HG02970 (cell line): ENCODE measurements around the gene SAT1.
A peak's percentile ranks its signal among the peaks of the same experiment; 100 is the strongest.
"Not testable (repeated sequence)": the region's sequence is repeated elsewhere in the genome, so short reads cannot be mapped to it uniquely, and the experiment has no call there.

Experiments
- ATAC-seq: cut with Tn5 transposase; IDR thresholded peaks from one replicate; pipeline ENCODE4 v1.9.1; 2021; ENCODE audit warnings: mild to moderate bottlenecking, moderate library complexity, moderate number of reproducible peaks; ENCODE audit not compliant: unreplicated experiment, low FRiP score

The SAT1 gene

GRCh38 chrX:23782863-23783588 lies at the start of gene SAT1:
SAT1 (plus strand) TSS chrX:23783173; CDS start chrX:23783352, 179 bp downstream.
- ATAC-seq: peak; percentile 68

GRCh38 chrX:23736030-23736429 lies 46.9 kb upstream of the SAT1 start:
- no peak for ATAC-seq

GRCh38 chrX:23737413-23737812 lies 45.6 kb upstream of the SAT1 start:
- ATAC-seq: no peak

GRCh38 chrX:23742174-23742696 lies 40.7 kb upstream of the SAT1 start:
- no peak for ATAC-seq

DNA sequence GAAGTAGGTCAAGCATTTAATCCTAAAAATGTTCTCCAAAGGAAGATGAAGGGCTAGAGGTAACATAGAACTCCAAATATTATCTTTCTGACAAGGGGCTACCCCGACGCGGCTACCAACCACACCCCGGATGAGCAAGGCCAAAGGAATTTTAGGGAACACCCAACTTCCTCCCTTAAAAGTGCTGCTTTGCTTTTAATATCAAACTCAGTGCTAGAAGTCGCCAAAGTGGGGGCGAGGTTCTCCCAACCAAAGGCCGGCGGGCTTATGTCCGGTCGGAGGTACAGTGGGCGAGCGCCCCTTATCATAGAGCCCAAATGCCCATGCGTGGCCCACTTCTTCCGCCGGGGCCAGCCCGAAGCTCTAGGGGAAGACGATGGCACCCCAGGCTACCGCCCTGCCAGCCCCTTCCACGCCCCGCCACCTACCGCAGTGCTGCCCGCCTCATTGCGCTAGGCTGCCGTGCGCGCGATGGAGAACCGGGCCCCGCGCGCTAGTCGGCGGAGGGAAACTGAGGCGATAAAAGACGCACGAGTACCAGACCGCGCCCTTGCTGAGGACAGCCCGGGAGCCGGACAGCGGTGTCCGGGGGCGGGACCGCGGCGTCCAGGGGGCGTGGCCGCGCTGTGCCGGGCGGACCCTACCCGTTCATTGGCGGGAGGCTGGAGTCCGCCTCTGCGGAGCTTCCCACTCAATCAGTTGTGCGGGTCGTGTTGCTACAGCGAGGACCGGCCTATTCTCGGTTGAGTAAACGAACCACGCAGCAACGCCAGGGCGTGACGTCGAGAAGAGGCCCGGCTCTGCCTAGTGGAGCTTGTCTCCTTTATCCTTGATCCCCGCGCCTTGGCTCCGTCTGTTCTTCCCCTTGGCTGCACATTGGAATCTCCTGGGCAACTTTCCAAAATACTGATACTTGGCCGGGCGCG lies 40.0 kb upstream of the SAT1 start, which contains the start of gene ACOT9:
TSS of gene ACOT9 (minus strand) at position 580 of the 926 bp plus-strand sequence. CDS start at position 448, 132 bp downstream.
- peak; percentile 83 for ATAC-seq

- not testable (repeated sequence) for ATAC-seq
Observed at GRCh38 chrX:23743623-23743971, 39.4 kb upstream of the SAT1 start.

GRCh38 chrX:23745786-23746185 lies 37.2 kb upstream of the SAT1 start:
- no peak for ATAC-seq

GRCh38 chrX:23749129-23749528 lies 33.8 kb upstream of the SAT1 start:
- ATAC-seq: no peak

- no peak for ATAC-seq
Observed at GRCh38 chrX:23749576-23749975, 33.4 kb upstream of the SAT1 start.

GRCh38 chrX:23752740-23753415 lies 30.1 kb upstream of the SAT1 start:
- no peak for ATAC-seq

GRCh38 chrX:23754664-23755063 lies 28.3 kb upstream of the SAT1 start:
- ATAC-seq: no peak

GRCh38 chrX:23756165-23756564 lies 26.8 kb upstream of the SAT1 start:
- no peak for ATAC-seq

DNA sequence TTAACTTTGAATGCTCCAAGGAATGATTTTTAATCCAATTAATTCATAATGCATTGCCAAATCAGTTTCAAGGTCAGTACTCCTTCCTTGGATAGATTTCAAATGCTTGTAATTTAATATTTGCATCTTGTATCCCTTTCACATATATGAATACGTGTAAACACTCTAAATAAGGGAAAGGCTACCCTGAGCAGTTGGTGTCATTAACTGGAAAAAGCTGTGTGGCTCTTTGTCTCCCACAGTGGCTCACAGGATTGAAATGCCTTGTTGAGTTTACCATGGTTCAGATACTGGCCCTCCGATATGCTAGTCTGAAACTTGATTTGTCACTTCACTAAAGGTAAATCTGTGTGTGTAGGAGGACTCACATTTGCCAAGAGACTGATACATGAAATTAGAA lies 23.2 kb upstream of the SAT1 start:
- ATAC-seq: no peak

- ATAC-seq: no peak
Observed at GRCh38 chrX:23764188-23764984, 18.6 kb upstream of the SAT1 start.

DNA sequence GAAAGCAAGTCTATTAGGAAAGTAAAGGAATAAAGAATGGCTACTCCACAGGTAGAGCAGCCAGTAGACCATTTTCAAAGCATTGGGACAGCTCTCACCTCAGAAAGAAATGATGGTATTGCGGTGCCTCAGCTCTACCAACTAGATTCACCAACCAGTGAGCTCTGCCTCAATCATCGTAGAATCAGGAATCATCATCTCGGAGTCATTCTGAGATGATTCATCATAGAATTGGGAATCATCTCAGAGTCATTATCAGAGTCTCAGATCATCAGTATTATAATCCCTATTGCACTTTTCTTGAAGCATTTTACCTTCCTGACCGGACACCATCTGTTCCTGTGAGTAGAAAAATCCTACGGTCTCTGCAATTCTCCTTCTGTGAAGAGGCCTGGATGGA lies 17.5 kb upstream of the SAT1 start:
- ATAC-seq: no peak

DNA sequence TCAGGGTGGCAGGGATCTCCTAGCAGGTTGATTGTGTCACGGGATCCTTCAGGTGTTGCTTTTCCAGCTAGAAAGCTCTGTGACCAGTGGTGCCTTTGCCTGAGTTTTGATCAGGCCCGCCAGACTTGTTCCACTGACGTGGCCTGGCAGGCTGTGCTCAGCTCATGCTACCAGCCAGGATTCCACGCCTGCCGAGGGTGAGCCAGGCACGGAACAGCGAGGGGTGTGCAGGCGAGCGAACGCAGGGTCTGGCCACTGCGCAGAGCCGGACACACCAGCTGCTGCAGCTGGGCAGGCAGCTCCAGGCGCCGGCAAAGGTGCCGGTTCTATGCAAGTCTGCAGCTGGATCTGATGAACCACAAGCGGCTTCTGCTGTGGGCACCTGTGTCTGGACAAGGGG lies 17.1 kb upstream of the SAT1 start:
- ATAC-seq: no peak

DNA sequence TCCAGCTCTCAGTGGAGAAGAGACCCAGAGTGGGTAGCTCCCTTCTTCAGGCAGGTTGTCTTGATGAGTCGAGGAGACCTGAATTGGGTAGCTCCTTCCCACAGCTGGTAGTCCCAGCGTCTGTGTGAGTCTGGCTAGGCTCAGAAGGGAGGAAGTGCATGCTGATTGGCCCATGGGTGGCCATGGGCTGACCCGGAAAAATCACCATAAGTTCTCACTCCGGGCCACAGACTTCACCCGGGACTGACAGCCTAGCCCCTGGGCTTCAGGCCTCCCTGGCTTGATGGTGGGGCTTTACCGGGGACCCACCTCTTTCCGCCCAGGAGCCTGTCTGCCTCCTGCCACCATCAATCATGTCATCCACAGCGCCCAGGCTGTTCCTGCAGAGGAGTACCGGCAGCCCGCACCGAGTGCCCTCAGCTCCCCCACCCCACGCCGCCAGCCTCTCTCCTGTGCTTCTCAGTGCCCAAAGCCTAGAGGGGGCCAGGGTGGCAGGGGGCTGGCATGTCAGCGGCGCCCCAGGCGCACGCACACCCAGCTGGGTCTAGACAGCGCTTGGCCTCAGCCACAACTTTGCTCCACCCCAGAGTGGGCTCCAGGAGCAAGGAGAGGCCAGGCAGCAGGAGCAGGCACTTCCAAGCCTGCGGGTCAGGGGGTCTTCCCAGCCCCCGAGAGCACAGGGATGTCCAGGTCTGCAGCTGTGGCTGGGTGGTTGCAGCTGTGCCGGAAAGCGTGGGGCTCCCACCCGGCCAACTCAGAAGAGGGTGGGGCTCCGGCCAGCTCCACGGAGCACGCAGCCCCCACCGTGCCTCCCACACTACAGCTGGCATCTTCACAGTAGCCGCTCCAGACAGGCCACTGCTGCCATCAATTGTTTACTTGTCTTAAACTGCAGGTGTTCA lies 16.1 kb upstream of the SAT1 start:
- ATAC-seq: no peak

GRCh38 chrX:23770142-23770541 lies 12.8 kb upstream of the SAT1 start:
- no peak for ATAC-seq

GRCh38 chrX:23771086-23771485 lies 11.9 kb upstream of the SAT1 start:
- ATAC-seq: not testable (repeated sequence)
